ENCODE results near the gene CCL7.

Gene CCL7

GRCh38 chr17:34307110-34307509, 37.1 kb downstream of the CCL7 start:
- 40% methylated on average over 1 of the region's 3 CpGs; no CpG with 5 or more reads in 1 of the 2 experiments for WGBS, 2 experiments (ENCODE audit: insufficient coverage in 2 of 2)
- H3K9me3 ChIP-seq (ENCODE audit: control insufficient read depth, low read length) = no peaks in the 10 kb centered on the region
- H3K27ac ChIP-seq (ENCODE audit: low read depth, low read length, severe bottlenecking) = no peak overlapping the region
- H3K36me3 ChIP-seq (ENCODE audit: control insufficient read depth, insufficient read depth, low read length) = no peaks in the 10 kb centered on the region
- H3K4me1 ChIP-seq (ENCODE audit: control insufficient read depth, insufficient read depth, low read length, poor library complexity, severe bottlenecking) = no peaks in the 10 kb centered on the region
- H3K4me3 ChIP-seq (ENCODE audit: extremely low read depth, insufficient read depth, low read length, poor library complexity, severe bottlenecking) = no peak overlapping the region

DNA sequence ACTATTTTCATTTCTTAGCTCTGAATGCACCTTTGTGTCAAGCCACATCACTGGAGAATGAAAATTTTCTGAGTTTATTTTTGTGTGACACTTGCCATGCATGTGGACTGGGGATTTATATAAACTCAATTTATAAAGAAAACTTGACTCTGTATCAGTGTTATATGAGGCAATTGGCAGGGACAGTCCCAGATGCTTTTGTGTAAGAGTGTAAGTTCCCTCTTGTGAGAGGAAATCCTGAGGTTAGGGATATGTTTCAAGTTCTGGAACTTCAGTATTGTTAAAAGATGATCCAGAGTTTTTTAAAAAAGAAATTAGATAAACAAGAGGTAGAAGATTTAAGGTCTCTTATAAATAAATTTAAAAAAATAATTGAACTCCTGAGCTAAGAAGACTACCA, 38.4 kb downstream of the CCL7 start:
- Histone ChIP-seq H3K36me3 (ENCODE audit: control insufficient read depth, insufficient read depth, low read length) (no peaks in the 10 kb centered on the region), H3K4me3 (ENCODE audit: extremely low read depth, insufficient read depth, low read length, poor library complexity, severe bottlenecking) (no peak overlapping the region), H3K27ac (ENCODE audit: low read depth, low read length, severe bottlenecking) (no peak overlapping the region), H3K4me1 (ENCODE audit: control insufficient read depth, insufficient read depth, low read length, poor library complexity, severe bottlenecking) (no peaks in the 10 kb centered on the region), H3K9me3 (ENCODE audit: control insufficient read depth, low read length) (no peaks in the 10 kb centered on the region)

GRCh38 chr17:34311291-34311690, 41.3 kb downstream of the CCL7 start:
- H3K4me1 ChIP-seq (ENCODE audit: control insufficient read depth, insufficient read depth, low read length, poor library complexity, severe bottlenecking) = no peaks in the 10 kb centered on the region
- H3K9me3 ChIP-seq (ENCODE audit: control insufficient read depth, low read length) = no peaks in the 10 kb centered on the region
- no peak overlapping the region for H3K4me3 ChIP-seq (ENCODE audit: extremely low read depth, insufficient read depth, low read length, poor library complexity, severe bottlenecking)
- no peaks in the 10 kb centered on the region for H3K36me3 ChIP-seq (ENCODE audit: control insufficient read depth, insufficient read depth, low read length)
- no peak overlapping the region for H3K27ac ChIP-seq (ENCODE audit: low read depth, low read length, severe bottlenecking)
- WGBS, 2 experiments (ENCODE audit: insufficient coverage in 2 of 2) = 75 to 83% methylated on average over 2 to 3 of the region's 7 CpGs

DNA sequence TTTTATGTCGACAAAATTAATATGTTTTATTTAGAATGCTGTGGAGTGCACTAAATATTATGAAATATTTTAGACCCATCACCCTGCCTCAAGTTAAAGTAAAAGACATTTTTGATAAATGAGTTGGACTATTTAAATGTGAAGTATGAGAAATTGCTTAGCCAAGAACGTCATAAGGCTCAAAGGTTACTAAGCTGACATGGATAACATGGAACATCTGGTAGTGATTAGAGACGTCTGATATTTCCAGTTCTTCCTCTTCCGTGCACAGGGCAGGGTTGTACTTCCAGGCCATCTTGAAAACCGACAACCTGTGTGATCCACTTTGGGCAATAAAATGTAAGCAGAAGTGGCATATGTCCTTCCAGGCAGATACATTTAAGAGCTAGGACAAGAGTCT, 42.1 kb downstream of the CCL7 start:
- no peaks in the 10 kb centered on the region for H3K36me3 ChIP-seq (ENCODE audit: control insufficient read depth, insufficient read depth, low read length)
- no peaks in the 10 kb centered on the region for H3K9me3 ChIP-seq (ENCODE audit: control insufficient read depth, low read length)
- 57 to 59% methylated on average over 4 of the region's 5 CpGs for WGBS, 2 experiments (ENCODE audit: insufficient coverage in 2 of 2)
- H3K27ac ChIP-seq (ENCODE audit: low read depth, low read length, severe bottlenecking) = no peak overlapping the region
- no peaks in the 10 kb centered on the region for H3K4me1 ChIP-seq (ENCODE audit: control insufficient read depth, insufficient read depth, low read length, poor library complexity, severe bottlenecking)
- no peak overlapping the region for H3K4me3 ChIP-seq (ENCODE audit: extremely low read depth, insufficient read depth, low read length, poor library complexity, severe bottlenecking)

DNA sequence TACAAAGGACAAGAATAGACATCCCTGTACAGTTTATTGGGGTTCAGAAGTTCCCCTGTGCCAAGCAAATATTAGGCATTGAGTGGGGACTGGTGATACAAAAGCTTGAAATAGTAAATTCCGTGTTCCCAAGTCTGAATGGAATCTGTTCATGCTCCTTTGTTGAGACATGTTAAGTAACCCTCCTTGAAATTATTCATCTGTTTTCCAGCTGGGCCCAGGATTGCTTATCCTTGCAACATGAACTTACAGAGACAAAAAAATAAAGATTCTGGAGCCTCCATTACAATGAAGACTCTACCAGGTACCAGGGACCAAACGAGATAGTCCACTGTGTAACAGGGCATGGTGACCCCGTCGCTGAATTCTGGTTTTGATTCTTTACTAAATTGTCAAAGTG, 43.1 kb downstream of the CCL7 start:
- no peak overlapping the region for H3K4me3 ChIP-seq (ENCODE audit: extremely low read depth, insufficient read depth, low read length, poor library complexity, severe bottlenecking)
- WGBS, 2 experiments (ENCODE audit: insufficient coverage in 2 of 2) = 86 to 90% methylated on average over 2 to 4 of the region's 4 CpGs
- H3K36me3 ChIP-seq (ENCODE audit: control insufficient read depth, insufficient read depth, low read length) = no peaks in the 10 kb centered on the region
- no peaks in the 10 kb centered on the region for H3K9me3 ChIP-seq (ENCODE audit: control insufficient read depth, low read length)
- no peaks in the 10 kb centered on the region for H3K4me1 ChIP-seq (ENCODE audit: control insufficient read depth, insufficient read depth, low read length, poor library complexity, severe bottlenecking)
- H3K27ac ChIP-seq (ENCODE audit: low read depth, low read length, severe bottlenecking) = no peak overlapping the region

GRCh38 chr17:34314279-34314678, 44.3 kb downstream of the CCL7 start:
- Histone ChIP-seq H3K9me3 (ENCODE audit: control insufficient read depth, low read length) (no peaks in the 10 kb centered on the region), H3K36me3 (ENCODE audit: control insufficient read depth, insufficient read depth, low read length) (no peaks in the 10 kb centered on the region), H3K27ac (ENCODE audit: low read depth, low read length, severe bottlenecking) (no peak overlapping the region), H3K4me1 (ENCODE audit: control insufficient read depth, insufficient read depth, low read length, poor library complexity, severe bottlenecking) (no peaks in the 10 kb centered on the region), H3K4me3 (ENCODE audit: extremely low read depth, insufficient read depth, low read length, poor library complexity, severe bottlenecking) (no peak overlapping the region)
- 87 to 96% methylated on average over 3 to 4 of the region's 4 CpGs for WGBS, 2 experiments (ENCODE audit: insufficient coverage in 2 of 2)

- H3K4me3 ChIP-seq (ENCODE audit: extremely low read depth, insufficient read depth, low read length, poor library complexity, severe bottlenecking) = no peak overlapping the region
- no peaks in the 10 kb centered on the region for H3K36me3 ChIP-seq (ENCODE audit: control insufficient read depth, insufficient read depth, low read length)
- H3K27ac ChIP-seq (ENCODE audit: low read depth, low read length, severe bottlenecking) = no peak overlapping the region
- 71% methylated on average over 2 of the region's 3 CpGs; no CpG with 5 or more reads in 1 of the 2 experiments for WGBS, 2 experiments (ENCODE audit: insufficient coverage in 2 of 2)
- no peaks in the 10 kb centered on the region for H3K4me1 ChIP-seq (ENCODE audit: control insufficient read depth, insufficient read depth, low read length, poor library complexity, severe bottlenecking)
- H3K9me3 ChIP-seq (ENCODE audit: control insufficient read depth, low read length) = no peaks in the 10 kb centered on the region
Observed at GRCh38 chr17:34318474-34318873, 48.5 kb downstream of the CCL7 start.

DNA sequence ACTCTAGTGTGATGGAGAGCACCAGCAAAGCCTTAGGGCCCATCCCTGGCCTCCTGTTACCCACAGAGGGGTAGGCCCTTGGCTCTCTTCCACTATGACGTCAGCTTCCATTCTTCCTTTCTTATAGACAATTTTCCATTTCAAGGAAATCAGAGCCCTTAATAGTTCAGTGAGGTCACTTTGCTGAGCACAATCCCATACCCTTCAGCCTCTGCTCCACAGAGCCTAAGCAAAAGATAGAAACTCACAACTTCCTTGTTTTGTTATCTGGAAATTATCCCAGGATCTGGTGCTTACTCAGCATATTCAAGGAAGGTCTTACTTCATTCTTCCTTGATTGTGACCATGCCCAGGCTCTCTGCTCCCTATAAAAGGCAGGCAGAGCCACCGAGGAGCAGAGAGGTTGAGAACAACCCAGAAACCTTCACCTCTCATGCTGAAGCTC, 49.0 kb downstream of the CCL7 start, which contains the start of gene CCL8:
CCL8 (plus strand) TSS at position 397 of the 445 bp plus-strand sequence. CDS start 67 bp downstream, outside the sequence.
- Histone ChIP-seq H3K4me3 (ENCODE audit: extremely low read depth, insufficient read depth, low read length, poor library complexity, severe bottlenecking) (no peak within 1 kb of the TSS), H3K4me1 (ENCODE audit: control insufficient read depth, insufficient read depth, low read length, poor library complexity, severe bottlenecking) (no peaks in the 10 kb centered on the region), H3K27ac (ENCODE audit: low read depth, low read length, severe bottlenecking) (no peak within 1 kb of the TSS), H3K36me3 (ENCODE audit: control insufficient read depth, insufficient read depth, low read length) (no peaks in the 10 kb centered on the region), H3K9me3 (ENCODE audit: control insufficient read depth, low read length) (no peaks in the 10 kb centered on the region)
- 93 to 100% methylated on average over 2 of the region's 2 CpGs for WGBS, 2 experiments (ENCODE audit: insufficient coverage in 2 of 2)
